Stimulated activated naive B cell treated with anti-CD40 and anti-IgM and Interleukin-4, amounts not matched to agents 10 μg/mL and 1 μg/mL and 100 μg/mL, for 72 hours (primary cell): Measurements from ENCODE around the gene CDC14A.
A peak's percentile ranks its signal among the peaks of the same experiment; 100 is the strongest.

ENCODE experiments used
- ATAC-seq, 2 donors: fragments of 150-1000 bp; cut with Tn5 transposase; replicated peaks; 2 replicates each; pipeline ENCODE4 v1.10.0; 2021; ENCODE audit warnings: moderate library complexity in 1 of 2
- DNase-seq: peaks from one replicate; pipeline ENCODE4 v3.0.0; 2021
- H3K27ac Mint-ChIP-seq: one replicate; pipeline ENCODE4 v1.8.0; 2022; ENCODE audit warnings: mild to moderate bottlenecking, mixed read lengths
- H3K27me3 Mint-ChIP-seq, 2 donors: one replicate each; pipeline ENCODE4 v1.8.0; 2022; ENCODE audit warnings: mixed read lengths in 2 of 2
- H3K36me3 Mint-ChIP-seq, 2 donors: one replicate each; pipeline ENCODE4 v1.8.0; 2022; ENCODE audit warnings: mixed read lengths in 2 of 2, mild to moderate bottlenecking in 1 of 2
- H3K4me1 Mint-ChIP-seq, 2 donors: one replicate each; pipeline ENCODE4 v1.8.0; 2022; ENCODE audit warnings: mixed read lengths in 2 of 2, mild to moderate bottlenecking in 1 of 2
- H3K4me3 Mint-ChIP-seq, 2 donors: one replicate each; pipeline ENCODE4 v1.8.0; 2022; ENCODE audit warnings: mild to moderate bottlenecking in 2 of 2, mixed read lengths in 2 of 2, moderate library complexity in 1 of 2
- H3K9me3 Mint-ChIP-seq, 2 donors: one replicate each; pipeline ENCODE4 v1.8.0; 2022; ENCODE audit warnings: mixed read lengths in 2 of 2, mild to moderate bottlenecking in 1 of 2

CDC14A gene

DNA sequence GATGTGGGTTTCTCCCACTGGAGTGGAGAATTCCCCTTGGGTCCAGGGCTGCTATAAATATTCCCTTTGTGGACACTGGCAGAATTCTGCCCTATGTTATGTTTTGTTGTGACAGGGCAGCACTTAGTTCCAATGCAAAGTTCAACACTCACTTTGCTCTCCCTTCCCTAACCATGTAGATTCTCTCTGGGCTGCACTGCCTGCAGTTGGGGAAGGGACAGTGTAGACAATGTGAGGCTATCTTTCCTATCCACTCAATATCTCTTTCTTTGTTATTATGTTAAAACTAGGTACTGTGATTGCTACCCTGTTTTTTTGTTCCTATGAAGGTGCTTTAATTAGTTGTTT is 205.3 kb downstream of the CDC14A start:
- H3K27me3 Mint-ChIP-seq: peaks cover 11 to 13% of the 10 kb centered on the region in 2 donors
- DNase-seq (no peak), ATAC-seq (no peak)
- H3K4me1 Mint-ChIP-seq: no peaks in the 10 kb centered on the region
- H3K4me3 Mint-ChIP-seq: no peak overlapping the region
- peaks cover 22 to 26% of the 10 kb centered on the region in 2 donors for H3K9me3 Mint-ChIP-seq
- no peak overlapping the region for H3K27ac Mint-ChIP-seq
- peaks cover 1 to 7% of the 10 kb centered on the region in 2 donors for H3K36me3 Mint-ChIP-seq

DNA sequence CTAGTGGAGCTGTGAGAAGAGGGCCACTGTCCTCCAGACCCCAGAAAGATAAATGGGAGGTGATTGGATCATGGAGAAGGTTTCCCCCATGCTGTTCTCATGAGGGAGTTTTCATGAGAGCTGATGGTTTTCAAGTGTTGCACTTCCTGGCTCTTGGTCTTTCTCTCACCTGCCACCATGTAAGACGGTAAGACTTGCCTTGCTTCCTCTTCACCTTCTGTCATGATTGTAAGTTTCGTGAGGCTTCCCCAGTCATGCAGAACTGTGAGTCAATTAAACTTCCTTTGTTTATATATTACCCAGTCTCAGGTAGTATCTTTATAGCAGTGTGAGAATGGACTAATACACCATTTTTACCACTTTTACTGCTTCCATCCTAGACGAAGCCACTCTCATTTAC is 213.2 kb downstream of the CDC14A start:
- Mint-ChIP-seq H3K27ac (no peak overlapping the region), H3K9me3 (peaks cover 3 to 5% of the 10 kb centered on the region in 2 donors), H3K4me1 (no peaks in the 10 kb centered on the region), H3K36me3 (no peaks in the 10 kb centered on the region), H3K4me3 (no peak overlapping the region), H3K27me3 (peaks cover 5 to 11% of the 10 kb centered on the region in 2 donors)
- ATAC-seq (peak in 1 of 2 donors; percentile 34), DNase-seq (no peak)

- Mint-ChIP-seq H3K36me3 (no peaks in the 10 kb centered on the region), H3K9me3 (peaks cover 8 to 10% of the 10 kb centered on the region in 2 donors), H3K27ac (no peak overlapping the region), H3K27me3 (peaks cover 11 to 15% of the 10 kb centered on the region in 2 donors), H3K4me3 (no peak overlapping the region), H3K4me1 (no peaks in the 10 kb centered on the region)
- ATAC-seq (no peak), DNase-seq (no peak)
Observed at GRCh38 chr1:100565937-100566699, 213.8 kb downstream of the CDC14A start.

GRCh38 chr1:100567062-100567461 is 214.8 kb downstream of the CDC14A start:
- Mint-ChIP-seq H3K9me3 (peaks cover 8 to 10% of the 10 kb centered on the region in 2 donors), H3K36me3 (no peaks in the 10 kb centered on the region), H3K4me1 (no peaks in the 10 kb centered on the region), H3K27ac (no peak overlapping the region), H3K4me3 (no peak overlapping the region), H3K27me3 (peaks cover 14 to 23% of the 10 kb centered on the region in 2 donors)
- no peak for DNase-seq
- ATAC-seq: no peak
